PFSK-1 (cell line): ENCODE results near the gene AHSG.

Source experiments
- FOXP2 ChIP-seq: optimal IDR thresholded peaks from 2 replicates; pipeline ENCODE3; 2011; ENCODE audit warnings: borderline replicate concordance, control low read depth, inconsistent platforms; ENCODE audit not compliant: insufficient read depth; ENCODE audit errors: extremely low read length, extremely low read depth
- POLR2AphosphoS5 ChIP-seq: IDR thresholded peaks from 2 replicates; pipeline ENCODE4 v1.6.1; 2012; ENCODE audit warnings: low read depth, mild to moderate bottlenecking, control low read depth, low read length, moderate library complexity
- SIN3A ChIP-seq: IDR thresholded peaks from 2 replicates; pipeline ENCODE4 v1.6.1; 2012; ENCODE audit warnings: mild to moderate bottlenecking, low read length, moderate library complexity, borderline replicate concordance; ENCODE audit not compliant: insufficient read depth
- TAF1 ChIP-seq: IDR thresholded peaks from 2 replicates; pipeline ENCODE4 v1.6.1; 2012; ENCODE audit warnings: low read length, control low read depth, borderline replicate concordance; ENCODE audit not compliant: insufficient read depth
- TF ChIP-seq, protein P1 (sequence below), 2 experiments: IDR thresholded peaks; 2 replicates each; pipeline versions ENCODE4 v1.6.1 to v1.8.0; 2011 to 2012; ENCODE audit warnings: low read depth in 2 of 2, low read length in 2 of 2, control low read depth in 1 of 2, inconsistent platforms in 1 of 2, mild to moderate bottlenecking in 1 of 2, moderate library complexity in 1 of 2; ENCODE audit not compliant: insufficient read depth in 1 of 2

AHSG gene

DNA sequence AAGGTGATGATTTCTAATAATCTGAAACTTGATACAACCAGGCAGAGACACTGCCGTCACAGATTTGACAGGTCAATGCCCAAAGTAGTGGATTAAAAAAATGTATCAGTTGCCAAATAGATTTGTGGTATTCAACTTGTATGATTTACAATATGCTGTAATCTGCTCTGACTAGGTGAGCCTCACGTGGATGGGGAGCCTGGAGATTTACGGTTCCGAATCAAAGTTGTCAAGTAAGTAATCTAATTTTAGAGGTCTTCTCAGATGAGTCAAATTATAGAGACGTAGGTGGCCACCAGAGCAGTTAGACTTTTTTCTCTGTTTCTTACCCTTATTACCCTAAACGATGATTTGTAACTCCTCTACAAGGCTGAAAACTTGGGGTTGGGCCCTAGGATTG, 30.3 kb upstream of the AHSG start:
- no peak for TF ChIP-seq TAF1
- TF ChIP-seq SIN3A: no peak

DNA sequence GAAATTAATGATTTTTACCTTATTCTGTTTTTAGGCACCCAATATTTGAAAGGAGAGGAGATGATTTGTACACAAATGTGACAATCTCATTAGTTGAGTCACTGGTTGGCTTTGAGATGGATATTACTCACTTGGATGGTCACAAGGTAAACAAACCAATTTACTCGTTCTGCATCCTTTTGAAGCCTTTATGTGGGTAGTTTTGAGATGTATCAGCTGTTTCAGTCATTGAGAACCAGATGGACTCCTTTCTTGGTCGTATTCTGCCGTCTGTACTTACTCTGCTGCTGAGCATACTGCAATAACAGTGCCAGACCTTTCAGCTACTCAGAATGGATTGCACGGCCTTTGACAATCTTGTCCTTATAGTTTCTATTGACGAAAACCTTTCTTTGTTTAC, 29.0 kb upstream of the AHSG start:
- TF ChIP-seq TAF1: no peak
- TF ChIP-seq FOXP2: no peak

DNA sequence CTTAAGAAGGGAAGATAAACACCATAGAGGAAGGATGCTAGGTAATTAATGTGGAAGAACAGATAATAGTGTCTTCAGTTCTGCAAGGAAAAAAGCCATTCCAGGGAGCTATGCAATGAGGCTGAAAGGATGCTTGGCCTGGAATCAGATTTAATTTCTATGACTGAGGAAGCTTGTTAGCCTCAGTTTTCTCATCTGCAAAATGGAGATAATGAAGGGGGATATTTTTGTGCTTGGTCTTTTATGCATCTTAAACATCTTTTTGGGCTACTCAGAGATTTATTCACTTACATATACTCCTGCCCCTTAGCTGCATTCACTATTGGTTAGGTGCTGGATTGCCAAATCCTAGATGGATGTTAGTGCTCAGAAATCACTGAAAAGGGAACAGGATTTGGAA, 25.7 kb upstream of the AHSG start:
- TF ChIP-seq SIN3A: no peak
- TF ChIP-seq, protein P1, sequence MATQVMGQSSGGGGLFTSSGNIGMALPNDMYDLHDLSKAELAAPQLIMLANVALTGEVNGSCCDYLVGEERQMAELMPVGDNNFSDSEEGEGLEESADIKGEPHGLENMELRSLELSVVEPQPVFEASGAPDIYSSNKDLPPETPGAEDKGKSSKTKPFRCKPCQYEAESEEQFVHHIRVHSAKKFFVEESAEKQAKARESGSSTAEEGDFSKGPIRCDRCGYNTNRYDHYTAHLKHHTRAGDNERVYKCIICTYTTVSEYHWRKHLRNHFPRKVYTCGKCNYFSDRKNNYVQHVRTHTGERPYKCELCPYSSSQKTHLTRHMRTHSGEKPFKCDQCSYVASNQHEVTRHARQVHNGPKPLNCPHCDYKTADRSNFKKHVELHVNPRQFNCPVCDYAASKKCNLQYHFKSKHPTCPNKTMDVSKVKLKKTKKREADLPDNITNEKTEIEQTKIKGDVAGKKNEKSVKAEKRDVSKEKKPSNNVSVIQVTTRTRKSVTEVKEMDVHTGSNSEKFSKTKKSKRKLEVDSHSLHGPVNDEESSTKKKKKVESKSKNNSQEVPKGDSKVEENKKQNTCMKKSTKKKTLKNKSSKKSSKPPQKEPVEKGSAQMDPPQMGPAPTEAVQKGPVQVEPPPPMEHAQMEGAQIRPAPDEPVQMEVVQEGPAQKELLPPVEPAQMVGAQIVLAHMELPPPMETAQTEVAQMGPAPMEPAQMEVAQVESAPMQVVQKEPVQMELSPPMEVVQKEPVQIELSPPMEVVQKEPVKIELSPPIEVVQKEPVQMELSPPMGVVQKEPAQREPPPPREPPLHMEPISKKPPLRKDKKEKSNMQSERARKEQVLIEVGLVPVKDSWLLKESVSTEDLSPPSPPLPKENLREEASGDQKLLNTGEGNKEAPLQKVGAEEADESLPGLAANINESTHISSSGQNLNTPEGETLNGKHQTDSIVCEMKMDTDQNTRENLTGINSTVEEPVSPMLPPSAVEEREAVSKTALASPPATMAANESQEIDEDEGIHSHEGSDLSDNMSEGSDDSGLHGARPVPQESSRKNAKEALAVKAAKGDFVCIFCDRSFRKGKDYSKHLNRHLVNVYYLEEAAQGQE (IDR thresholded peaks at IDR 0.05; ENCODE audit: insufficient read depth in 1 of 2, low read depth in 2 of 2, low read length in 2 of 2): no peak
- no peak for TF ChIP-seq TAF1

DNA sequence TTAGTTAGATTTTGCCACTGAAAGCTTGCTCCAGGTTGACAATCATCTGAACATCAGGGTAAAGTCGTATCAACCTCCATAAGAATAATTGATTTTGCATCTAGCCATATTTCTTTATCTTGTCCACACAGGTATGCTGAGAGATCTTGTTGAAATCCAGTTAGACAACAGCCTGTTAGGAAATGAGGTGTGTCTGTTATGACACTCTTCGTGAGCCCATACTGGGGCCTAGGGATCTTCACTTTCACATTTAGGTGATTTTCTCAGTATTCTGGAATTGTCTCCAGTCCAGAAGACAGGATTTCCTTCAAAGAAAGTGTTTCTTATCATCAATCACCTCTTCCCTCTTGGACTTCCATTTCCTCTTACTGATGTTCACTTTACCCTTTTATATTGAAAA, 24.2 kb upstream of the AHSG start:
- TF ChIP-seq TAF1 (no peak), POLR2AphosphoS5 (no peak), SIN3A (no peak), FOXP2 (no peak)
- TF ChIP-seq, protein P1 (IDR thresholded peaks at IDR 0.05; ENCODE audit: insufficient read depth in 1 of 2, low read depth in 2 of 2, low read length in 2 of 2): no peak

DNA sequence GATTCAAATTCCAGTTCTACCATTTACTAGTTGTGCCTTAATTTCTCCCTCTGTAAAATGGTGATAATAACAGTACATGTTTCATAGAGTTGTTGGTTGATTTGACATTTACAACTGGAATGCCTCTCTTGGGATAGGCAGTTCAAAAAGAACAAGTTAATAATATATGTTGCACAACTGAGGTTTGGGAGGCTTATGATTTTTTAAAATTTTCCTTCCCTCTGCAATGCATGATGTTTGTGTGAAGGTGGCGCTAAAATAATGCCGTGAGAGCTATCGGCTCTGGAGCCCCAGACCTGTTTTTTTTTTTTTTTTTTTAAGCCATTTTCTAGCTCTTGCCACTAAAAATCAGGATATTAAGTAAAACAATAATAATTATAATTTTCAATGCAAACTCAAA, 23.7 kb upstream of the AHSG start:
- TF ChIP-seq, protein P1 (IDR thresholded peaks at IDR 0.05; ENCODE audit: insufficient read depth in 1 of 2, low read depth in 2 of 2, low read length in 2 of 2): no peak
- TF ChIP-seq SIN3A: no peak
- TF ChIP-seq FOXP2: no peak
- no peak for TF ChIP-seq POLR2AphosphoS5
- no peak for TF ChIP-seq TAF1

DNA sequence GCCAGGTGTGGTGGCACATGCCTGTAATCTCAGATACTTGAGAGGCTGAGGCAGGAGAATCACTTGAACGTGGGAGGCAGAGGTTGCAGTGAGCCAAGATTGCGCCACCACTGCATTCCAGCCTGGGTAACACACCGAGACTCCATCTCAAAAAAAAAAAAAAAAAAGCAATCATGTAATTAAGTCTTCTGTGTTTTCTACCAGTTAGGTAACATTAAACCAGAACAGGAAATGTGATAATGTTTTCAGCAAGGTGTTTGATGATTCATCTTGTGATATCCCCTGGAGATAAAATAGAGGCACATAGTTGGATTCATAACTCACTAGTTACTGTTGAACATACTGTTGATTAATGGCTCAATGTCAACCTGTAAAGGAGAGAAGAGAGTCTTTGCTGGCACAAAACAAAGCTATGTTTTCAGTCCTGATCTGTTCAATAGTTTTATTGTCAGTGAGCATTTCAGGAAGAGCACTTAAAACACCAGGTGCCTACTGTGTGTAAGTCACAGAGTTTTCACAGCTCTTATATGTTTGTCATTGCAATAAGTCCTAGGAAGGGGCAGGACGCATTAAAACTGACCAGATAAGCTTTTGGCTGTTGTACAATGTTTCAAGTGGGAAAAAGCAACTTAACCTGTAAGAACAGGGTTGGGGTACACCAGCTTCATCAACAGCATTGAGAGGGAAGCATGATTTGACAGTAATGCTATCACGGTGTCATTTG, 22.8 kb upstream of the AHSG start:
- TF ChIP-seq, protein P1 (IDR thresholded peaks at IDR 0.05; ENCODE audit: insufficient read depth in 1 of 2, low read depth in 2 of 2, low read length in 2 of 2): no peak
- TF ChIP-seq TAF1: no peak
- no peak for TF ChIP-seq SIN3A
- TF ChIP-seq POLR2AphosphoS5: no peak
- no peak for TF ChIP-seq FOXP2
